ENCODE measurements around the gene OR2V1.
"Not testable (repeated sequence)": the region's sequence is repeated elsewhere in the genome, so short reads cannot be mapped to it uniquely, and the experiment has no call there.

OR2V1 gene

DNA sequence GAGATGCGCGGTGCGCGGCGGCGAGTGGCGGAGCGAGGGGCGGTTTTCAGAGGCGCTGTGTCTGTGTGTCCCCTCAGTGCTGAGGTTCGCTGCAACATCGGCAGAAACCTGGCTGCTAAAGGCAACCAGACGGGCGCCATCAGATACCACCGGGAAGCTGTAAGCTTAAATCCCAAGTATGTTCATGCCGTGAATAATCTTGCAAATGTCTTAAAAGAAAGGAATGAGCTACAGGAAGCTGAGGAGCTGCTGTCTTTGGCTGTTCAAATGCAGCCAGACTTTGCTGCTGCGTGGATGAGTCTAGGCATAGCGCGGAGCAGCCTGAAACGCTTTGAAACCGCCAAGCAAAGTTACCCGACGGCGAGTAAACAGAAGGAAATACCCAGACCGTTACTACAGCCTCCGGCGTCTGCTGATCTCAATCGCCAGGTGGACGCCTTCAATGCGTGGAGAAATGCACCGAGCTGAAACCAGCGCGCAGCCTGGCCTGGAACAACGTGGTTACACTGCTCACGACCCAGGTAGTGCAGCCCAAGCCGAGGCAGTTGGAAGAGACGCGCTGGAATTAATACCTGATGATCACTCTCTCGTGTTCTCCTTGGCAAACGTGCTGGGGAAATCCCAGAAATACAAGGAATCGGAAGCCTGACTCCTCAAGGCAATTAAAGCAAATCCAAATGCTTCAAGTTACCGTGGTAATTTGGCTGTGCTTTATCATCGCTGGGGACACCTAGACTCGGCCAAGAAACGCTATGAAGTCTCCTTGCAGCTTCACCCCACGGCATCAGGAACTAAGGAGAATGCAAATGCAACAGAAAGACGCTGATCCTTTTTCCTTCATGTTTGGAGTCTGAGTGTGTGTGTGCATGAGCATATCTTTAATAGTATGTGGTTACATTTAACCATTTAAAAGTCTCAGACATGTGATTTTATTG, 15.9 kb downstream of the OR2V1 start:
- H3K4me1 ChIP-seq, result peaks cover 0 to 3% (median 0%) of the 10 kb centered on the region in 4 donors
- H3K27ac ChIP-seq, result no peak overlapping the region
- peaks cover 0 to 8% (median 0%) of the 10 kb centered on the region in 3 donors for H3K9me3 ChIP-seq
- TF ChIP-seq, protein P1, sequence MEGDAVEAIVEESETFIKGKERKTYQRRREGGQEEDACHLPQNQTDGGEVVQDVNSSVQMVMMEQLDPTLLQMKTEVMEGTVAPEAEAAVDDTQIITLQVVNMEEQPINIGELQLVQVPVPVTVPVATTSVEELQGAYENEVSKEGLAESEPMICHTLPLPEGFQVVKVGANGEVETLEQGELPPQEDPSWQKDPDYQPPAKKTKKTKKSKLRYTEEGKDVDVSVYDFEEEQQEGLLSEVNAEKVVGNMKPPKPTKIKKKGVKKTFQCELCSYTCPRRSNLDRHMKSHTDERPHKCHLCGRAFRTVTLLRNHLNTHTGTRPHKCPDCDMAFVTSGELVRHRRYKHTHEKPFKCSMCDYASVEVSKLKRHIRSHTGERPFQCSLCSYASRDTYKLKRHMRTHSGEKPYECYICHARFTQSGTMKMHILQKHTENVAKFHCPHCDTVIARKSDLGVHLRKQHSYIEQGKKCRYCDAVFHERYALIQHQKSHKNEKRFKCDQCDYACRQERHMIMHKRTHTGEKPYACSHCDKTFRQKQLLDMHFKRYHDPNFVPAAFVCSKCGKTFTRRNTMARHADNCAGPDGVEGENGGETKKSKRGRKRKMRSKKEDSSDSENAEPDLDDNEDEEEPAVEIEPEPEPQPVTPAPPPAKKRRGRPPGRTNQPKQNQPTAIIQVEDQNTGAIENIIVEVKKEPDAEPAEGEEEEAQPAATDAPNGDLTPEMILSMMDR (IDR thresholded peaks at IDR 0.05), result no peak
- peaks cover 0 to 63% of the 10 kb centered on the region in 2 donors for H3K27me3 ChIP-seq
- intact Hi-C loops (cut with DNase I; ENCODE audit: low total_unique reads), result no loop called here
- peak in 1 of 2 donors; percentile 47 for DNase-seq
- no peaks in the 10 kb centered on the region for H3K36me3 ChIP-seq
- H3K4me3 ChIP-seq, result no peak overlapping the region

DNA sequence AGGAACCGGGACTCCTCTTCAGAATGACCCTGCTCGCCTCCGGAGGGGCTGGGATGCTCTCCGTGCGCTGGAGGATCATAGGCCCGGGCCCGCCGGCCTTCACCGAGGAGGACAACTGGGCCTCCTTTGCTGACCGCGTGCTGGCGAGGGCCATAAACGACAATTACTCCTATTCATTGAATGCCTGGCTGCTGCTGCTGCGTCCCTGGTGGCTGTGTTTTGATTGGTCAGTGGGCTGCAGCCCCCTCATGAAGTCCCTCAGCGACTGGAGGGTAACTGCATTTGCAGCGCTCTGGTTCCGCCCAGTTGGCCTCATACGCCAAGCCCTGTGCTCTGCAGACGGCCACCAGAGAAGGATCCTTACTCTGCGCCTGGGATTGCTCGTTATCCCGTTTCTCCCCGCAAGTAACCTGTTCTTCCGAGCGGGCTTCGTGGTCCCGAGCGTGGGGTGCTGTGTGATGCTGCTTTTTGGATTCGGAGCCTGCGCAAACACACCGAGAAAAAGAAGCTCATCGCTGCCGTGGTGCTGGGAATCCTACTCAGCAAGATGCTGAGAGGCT, 16.6 kb downstream of the OR2V1 start:
- intact Hi-C loops (cut with DNase I; ENCODE audit: low total_unique reads), result no loop called here
- peaks cover 0 to 71% of the 10 kb centered on the region in 2 donors for H3K27me3 ChIP-seq
- no peak overlapping the region for H3K4me3 ChIP-seq

DNA sequence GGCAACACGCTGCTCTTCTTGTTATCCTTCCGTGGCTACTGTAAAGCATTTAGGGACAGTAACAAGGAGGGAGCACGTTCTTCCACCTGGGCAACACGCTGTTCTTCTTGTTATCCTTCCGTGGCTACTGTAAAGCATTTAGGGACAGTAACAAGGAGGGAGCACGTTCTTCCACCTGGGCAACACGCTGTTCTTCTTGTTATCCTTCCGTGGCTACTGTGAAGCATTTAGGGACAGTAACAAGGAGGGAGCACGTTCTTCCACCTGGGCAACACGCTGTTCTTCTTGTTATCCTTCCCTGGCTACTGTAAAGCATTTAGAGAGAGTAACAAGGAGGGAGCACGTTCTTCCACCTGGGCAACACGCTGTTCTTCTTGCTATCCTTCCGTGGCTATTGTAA, 17.4 kb downstream of the OR2V1 start:
- peaks cover 0 to 73% of the 10 kb centered on the region in 2 donors for H3K27me3 ChIP-seq
- not testable (repeated sequence) for H3K4me3 ChIP-seq

More for the DNA sequence above, 16.6 kb downstream of the OR2V1 start:
- peak in 1 of 2 donors; percentile 31 for DNase-seq
- Histone ChIP-seq H3K4me1 (peaks cover 0 to 3% (median 0%) of the 10 kb centered on the region in 4 donors), H3K36me3 (no peaks in the 10 kb centered on the region), H3K9me3 (peaks cover 0 to 8% (median 0%) of the 10 kb centered on the region in 3 donors), H3K27ac (no peak overlapping the region)
- TF ChIP-seq, protein P1 (IDR thresholded peaks at IDR 0.05), result no peak

DNA sequence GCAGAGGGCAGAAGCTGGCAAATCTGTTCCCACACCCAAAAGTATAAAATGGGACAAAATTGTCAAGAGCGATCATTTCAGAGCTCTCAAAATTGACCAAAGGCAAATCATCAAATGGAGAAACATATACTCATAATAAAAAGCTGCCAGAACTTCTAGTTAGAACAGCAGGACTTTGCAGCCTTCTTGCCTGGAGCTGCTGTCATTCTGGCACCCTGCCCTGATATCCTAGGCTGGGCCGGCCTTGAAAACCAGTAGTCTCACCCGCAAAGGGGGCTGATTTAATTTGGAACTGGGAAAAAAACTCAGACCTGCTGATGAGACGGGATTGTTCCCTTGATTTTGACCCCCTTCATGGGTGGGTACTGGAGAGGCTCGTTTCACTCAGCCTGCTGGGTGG, 18.5 kb downstream of the OR2V1 start:
- Histone ChIP-seq H3K9me3 (peaks cover 0 to 8% (median 0%) of the 10 kb centered on the region in 3 donors), H3K4me1 (peaks cover 0 to 3% (median 0%) of the 10 kb centered on the region in 4 donors), H3K27ac (no peak overlapping the region), H3K4me3 (no peak overlapping the region), H3K36me3 (no peaks in the 10 kb centered on the region), H3K27me3 (peaks cover 0 to 77% of the 10 kb centered on the region in 2 donors)
- TF ChIP-seq, protein P1 (IDR thresholded peaks at IDR 0.05), result no peak
- intact Hi-C loops (cut with DNase I; ENCODE audit: low total_unique reads), result no loop called here
- DNase-seq, result peak in 1 of 2 donors; percentile 20

More for the DNA sequence above, 17.4 kb downstream of the OR2V1 start:
- intact Hi-C loops (cut with DNase I; ENCODE audit: low total_unique reads); H3K9me3 ChIP-seq; H3K4me1 ChIP-seq; H3K27ac ChIP-seq; H3K36me3 ChIP-seq; DNase-seq: not testable (repeated sequence)

DNA sequence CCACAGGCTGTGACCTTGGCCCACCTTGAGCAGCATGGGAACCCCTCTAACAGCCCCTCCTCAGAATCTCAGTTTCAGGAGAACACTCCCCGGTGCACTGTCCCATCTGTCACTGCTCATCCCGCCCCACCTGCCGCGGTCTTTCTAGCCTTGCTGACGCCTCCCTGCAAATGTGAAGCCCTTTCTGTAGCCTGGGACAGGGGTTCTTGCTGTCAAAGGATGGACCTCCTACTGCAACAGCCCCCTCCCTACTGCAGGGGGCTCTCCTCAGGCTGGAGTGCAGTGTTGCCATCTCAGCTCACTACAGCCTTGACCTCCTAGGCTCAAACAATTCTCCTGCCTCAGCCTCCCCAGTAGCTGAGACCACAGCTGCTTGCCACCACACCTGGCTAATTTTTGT, 20.0 kb downstream of the OR2V1 start:
- Histone ChIP-seq H3K4me1 (peaks cover 0 to 3% (median 0%) of the 10 kb centered on the region in 4 donors), H3K27me3 (peaks cover 0 to 75% of the 10 kb centered on the region in 2 donors), H3K9me3 (peaks cover 0 to 8% (median 0%) of the 10 kb centered on the region in 3 donors), H3K4me3 (no peak overlapping the region), H3K36me3 (no peaks in the 10 kb centered on the region), H3K27ac (no peak overlapping the region)
- intact Hi-C loops (cut with DNase I; ENCODE audit: low total_unique reads), result no loop called here
- TF ChIP-seq, protein P1 (IDR thresholded peaks at IDR 0.05), result no peak
- DNase-seq, result peak in 1 of 2 donors; percentile 35

Measured in tibial artery (tissue), 4 donors.